Peyer's patch (tissue), 4 donors: ENCODE results near the gene HHIPL1.

ENCODE experiments used
- POLR2A ChIP-seq, 2 donors: fragments of 450-650 bp; IDR thresholded peaks; one replicate each; pipeline ENCODE4 v1.5.1; 2017; ENCODE audit warnings: antibody characterized with exemption in 2 of 2, mild to moderate bottlenecking in 2 of 2, moderate library complexity in 2 of 2
- TF ChIP-seq, protein P1 (sequence below), 6 experiments: fragments of 450-650 bp in 4 of 6; fragments of 200-600 bp in 2 of 6; sonication (generic) in 1 of 6; IDR thresholded peaks; one replicate each; pipeline ENCODE4 v1.5.1; 2017 to 2019; ENCODE audit warnings: antibody characterized with exemption in 6 of 6, mild to moderate bottlenecking in 3 of 6, moderate library complexity in 1 of 6

DNA sequence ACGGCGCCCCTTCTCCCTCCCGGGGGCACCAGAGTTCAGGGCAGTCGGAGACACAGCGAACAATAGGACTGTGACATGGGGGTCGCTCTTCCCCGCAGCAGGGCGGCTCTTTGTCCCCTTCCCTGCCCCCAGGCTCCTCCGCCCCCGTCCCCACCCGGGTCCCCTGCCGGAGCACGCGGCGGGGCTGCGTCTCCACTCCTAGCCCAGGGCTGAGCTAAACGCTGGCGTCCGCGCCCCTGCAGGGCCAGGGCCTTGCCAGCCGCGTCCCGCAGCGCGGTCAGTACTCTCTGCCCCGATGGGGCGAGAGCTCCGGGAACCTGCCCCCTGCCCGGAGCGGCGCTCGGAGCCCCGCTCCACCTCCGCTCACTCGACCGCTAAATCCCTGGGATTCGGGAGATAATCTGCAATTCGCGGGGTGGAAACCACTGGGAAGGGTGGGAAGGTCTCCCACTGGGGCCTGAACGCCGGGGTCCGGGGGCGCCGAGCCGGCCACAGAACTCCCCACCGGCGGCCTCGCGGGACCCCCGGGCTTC lies 40.1 kb upstream of the HHIPL1 start:
- TF ChIP-seq, protein P1, sequence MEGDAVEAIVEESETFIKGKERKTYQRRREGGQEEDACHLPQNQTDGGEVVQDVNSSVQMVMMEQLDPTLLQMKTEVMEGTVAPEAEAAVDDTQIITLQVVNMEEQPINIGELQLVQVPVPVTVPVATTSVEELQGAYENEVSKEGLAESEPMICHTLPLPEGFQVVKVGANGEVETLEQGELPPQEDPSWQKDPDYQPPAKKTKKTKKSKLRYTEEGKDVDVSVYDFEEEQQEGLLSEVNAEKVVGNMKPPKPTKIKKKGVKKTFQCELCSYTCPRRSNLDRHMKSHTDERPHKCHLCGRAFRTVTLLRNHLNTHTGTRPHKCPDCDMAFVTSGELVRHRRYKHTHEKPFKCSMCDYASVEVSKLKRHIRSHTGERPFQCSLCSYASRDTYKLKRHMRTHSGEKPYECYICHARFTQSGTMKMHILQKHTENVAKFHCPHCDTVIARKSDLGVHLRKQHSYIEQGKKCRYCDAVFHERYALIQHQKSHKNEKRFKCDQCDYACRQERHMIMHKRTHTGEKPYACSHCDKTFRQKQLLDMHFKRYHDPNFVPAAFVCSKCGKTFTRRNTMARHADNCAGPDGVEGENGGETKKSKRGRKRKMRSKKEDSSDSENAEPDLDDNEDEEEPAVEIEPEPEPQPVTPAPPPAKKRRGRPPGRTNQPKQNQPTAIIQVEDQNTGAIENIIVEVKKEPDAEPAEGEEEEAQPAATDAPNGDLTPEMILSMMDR (IDR thresholded peaks at IDR 0.05): no peak
- TF ChIP-seq POLR2A (IDR thresholded peaks at IDR 0.05): no peak
